ENCODE results near the gene ZNF789.
A peak's percentile ranks its signal among the peaks of the same experiment; 100 is the strongest.

ZNF789 gene

GRCh38 chr7:99521399-99521798, 48.7 kb downstream of the ZNF789 start:
- Histone ChIP-seq H4K8ac (ENCODE audit: low read depth, low read length) (no peak overlapping the region), H3K4me2 (ENCODE audit: insufficient read depth, low read length, poor library complexity, severe bottlenecking) (no peak overlapping the region), H2BK120ac (ENCODE audit: low read depth, low read length) (no peak overlapping the region), H3K27ac (replicated peaks; ENCODE audit: low read length) (no peak overlapping the region), H3K79me1 (ENCODE audit: low read depth, low read length) (peaks cover 1% of the 10 kb centered on the region), H3K9me3 (replicated peaks in 1 of 2; ENCODE audit: control insufficient read depth in 2 of 2, insufficient read depth in 1 of 2, low read depth in 1 of 2, low read length in 2 of 2) (no peaks in the 10 kb centered on the region), H2BK5ac (ENCODE audit: low read length) (no peak overlapping the region), H3K23ac (ENCODE audit: low read depth, low read length, poor library complexity) (no peak overlapping the region), H3K14ac (ENCODE audit: low read length) (no peak overlapping the region), H3K36me3 (replicated peaks in 1 of 2; ENCODE audit: control insufficient read depth in 2 of 2, insufficient read depth in 2 of 2, low read length in 2 of 2) (peaks cover 17 to 79% of the 10 kb centered on the region in 2 donors), H3K27me3 (ENCODE audit: control insufficient read depth in 3 of 3, insufficient read depth in 3 of 3, low read depth in 1 of 3, low read length in 3 of 3) (no peaks in the 10 kb centered on the region), H3K4ac (ENCODE audit: low read length) (no peak overlapping the region), H2AFZ (ENCODE audit: low read length) (no peak overlapping the region), H2BK15ac (ENCODE audit: low read length) (no peak overlapping the region), H2AK5ac (ENCODE audit: low read depth, low read length) (no peak overlapping the region), H2BK12ac (ENCODE audit: low read length) (no peak overlapping the region), H3K4me3 (ENCODE audit: low read length in 2 of 2) (no peak overlapping the region), H3K4me1 (ENCODE audit: control insufficient read depth in 2 of 2, insufficient read depth in 1 of 2, low read depth in 1 of 2, low read length in 2 of 2) (no peaks in the 10 kb centered on the region), H3K9ac (ENCODE audit: low read depth, low read length, poor library complexity) (no peak overlapping the region), H4K91ac (ENCODE audit: low read depth, low read length, poor library complexity) (no peak overlapping the region), H3K18ac (ENCODE audit: low read length) (no peak overlapping the region)
- no peak for DNase-seq (ENCODE audit: low spot score)
- no CpG with 5 or more reads among the region's 3 CpGs for WGBS, 2 donors (ENCODE audit: extremely low coverage in 2 of 2, insufficient read length in 2 of 2, insufficient replicate concordance in 1 of 2)

GRCh38 chr7:99525713-99526440, 53.2 kb downstream of the ZNF789 start:
- no peaks in the 10 kb centered on the region for H3K27me3 ChIP-seq (ENCODE audit: control insufficient read depth in 3 of 3, insufficient read depth in 3 of 3, low read depth in 1 of 3, low read length in 3 of 3)
- H3K18ac ChIP-seq (ENCODE audit: low read length), result no peak overlapping the region
- H2BK5ac ChIP-seq (ENCODE audit: low read length), result no peak overlapping the region
- H4K91ac ChIP-seq (ENCODE audit: low read depth, low read length, poor library complexity), result no peak overlapping the region
- H2AK5ac ChIP-seq (ENCODE audit: low read depth, low read length), result no peak overlapping the region
- H3K36me3 ChIP-seq (replicated peaks in 1 of 2; ENCODE audit: control insufficient read depth in 2 of 2, insufficient read depth in 2 of 2, low read length in 2 of 2), result peaks cover 25 to 86% of the 10 kb centered on the region in 2 donors
- no peak overlapping the region for H2BK12ac ChIP-seq (ENCODE audit: low read length)
- no peaks in the 10 kb centered on the region for H3K79me1 ChIP-seq (ENCODE audit: low read depth, low read length)
- no CpG with 5 or more reads among the region's 21 CpGs for WGBS, 2 donors (ENCODE audit: extremely low coverage in 2 of 2, insufficient read length in 2 of 2, insufficient replicate concordance in 1 of 2)
- H3K4ac ChIP-seq (ENCODE audit: low read length), result no peak overlapping the region
- peaks cover 14 to 27% of the 10 kb centered on the region in 2 donors for H3K9me3 ChIP-seq (replicated peaks in 1 of 2; ENCODE audit: control insufficient read depth in 2 of 2, insufficient read depth in 1 of 2, low read depth in 1 of 2, low read length in 2 of 2)
- H2BK120ac ChIP-seq (ENCODE audit: low read depth, low read length), result no peak overlapping the region
- no peak overlapping the region for H2AFZ ChIP-seq (ENCODE audit: low read length)
- no peak overlapping the region for H3K9ac ChIP-seq (ENCODE audit: low read depth, low read length, poor library complexity)
- no peak overlapping the region for H3K4me2 ChIP-seq (ENCODE audit: insufficient read depth, low read length, poor library complexity, severe bottlenecking)
- no peak overlapping the region for H3K14ac ChIP-seq (ENCODE audit: low read length)
- no peak overlapping the region for H3K4me3 ChIP-seq (ENCODE audit: low read length in 2 of 2)
- no peak overlapping the region for H4K8ac ChIP-seq (ENCODE audit: low read depth, low read length)
- no peaks in the 10 kb centered on the region for H3K4me1 ChIP-seq (ENCODE audit: control insufficient read depth in 2 of 2, insufficient read depth in 1 of 2, low read depth in 1 of 2, low read length in 2 of 2)
- no peak overlapping the region for H3K27ac ChIP-seq (replicated peaks; ENCODE audit: low read length)
- H2BK15ac ChIP-seq (ENCODE audit: low read length), result no peak overlapping the region
- H3K23ac ChIP-seq (ENCODE audit: low read depth, low read length, poor library complexity), result peak overlapping the region; percentile 3
- DNase-seq (ENCODE audit: low spot score), result no peak

- no peaks in the 10 kb centered on the region for H3K79me1 ChIP-seq (ENCODE audit: low read depth, low read length)
- no peak overlapping the region for H2BK120ac ChIP-seq (ENCODE audit: low read depth, low read length)
- H3K14ac ChIP-seq (ENCODE audit: low read length), result no peak overlapping the region
- no peak overlapping the region for H4K8ac ChIP-seq (ENCODE audit: low read depth, low read length)
- H3K4ac ChIP-seq (ENCODE audit: low read length), result no peak overlapping the region
- no peak overlapping the region for H3K23ac ChIP-seq (ENCODE audit: low read depth, low read length, poor library complexity)
- no peak for DNase-seq (ENCODE audit: low spot score)
- peaks cover 42 to 78% of the 10 kb centered on the region in 2 donors for H3K36me3 ChIP-seq (replicated peaks in 1 of 2; ENCODE audit: control insufficient read depth in 2 of 2, insufficient read depth in 2 of 2, low read length in 2 of 2)
- no peak overlapping the region for H3K9ac ChIP-seq (ENCODE audit: low read depth, low read length, poor library complexity)
- no peak overlapping the region for H2AFZ ChIP-seq (ENCODE audit: low read length)
- H3K27ac ChIP-seq (replicated peaks; ENCODE audit: low read length), result no peak overlapping the region
- H2AK5ac ChIP-seq (ENCODE audit: low read depth, low read length), result no peak overlapping the region
- H3K9me3 ChIP-seq (replicated peaks in 1 of 2; ENCODE audit: control insufficient read depth in 2 of 2, insufficient read depth in 1 of 2, low read depth in 1 of 2, low read length in 2 of 2), result peaks cover 44 to 57% of the 10 kb centered on the region in 2 donors
- H4K91ac ChIP-seq (ENCODE audit: low read depth, low read length, poor library complexity), result no peak overlapping the region
- WGBS, 2 donors (ENCODE audit: extremely low coverage in 2 of 2, insufficient read length in 2 of 2, insufficient replicate concordance in 1 of 2), result no CpG with 5 or more reads among the region's 12 CpGs
- no peak overlapping the region for H3K4me3 ChIP-seq (ENCODE audit: low read length in 2 of 2)
- H2BK15ac ChIP-seq (ENCODE audit: low read length), result no peak overlapping the region
- H3K18ac ChIP-seq (ENCODE audit: low read length), result no peak overlapping the region
- no peak overlapping the region for H2BK12ac ChIP-seq (ENCODE audit: low read length)
- no peak overlapping the region for H3K4me2 ChIP-seq (ENCODE audit: insufficient read depth, low read length, poor library complexity, severe bottlenecking)
- H2BK5ac ChIP-seq (ENCODE audit: low read length), result no peak overlapping the region
- H3K27me3 ChIP-seq (ENCODE audit: control insufficient read depth in 3 of 3, insufficient read depth in 3 of 3, low read depth in 1 of 3, low read length in 3 of 3), result no peaks in the 10 kb centered on the region
- no peaks in the 10 kb centered on the region for H3K4me1 ChIP-seq (ENCODE audit: control insufficient read depth in 2 of 2, insufficient read depth in 1 of 2, low read depth in 1 of 2, low read length in 2 of 2)
Observed at GRCh38 chr7:99531354-99531765, 58.7 kb downstream of the ZNF789 start.

- H3K79me1 ChIP-seq (ENCODE audit: low read depth, low read length), result no peaks in the 10 kb centered on the region
- no peak for DNase-seq (ENCODE audit: low spot score)
- no peak overlapping the region for H3K27ac ChIP-seq (replicated peaks; ENCODE audit: low read length)
- no peak overlapping the region for H2BK15ac ChIP-seq (ENCODE audit: low read length)
- no CpG with 5 or more reads among the region's 2 CpGs for WGBS, 2 donors (ENCODE audit: extremely low coverage in 2 of 2, insufficient read length in 2 of 2, insufficient replicate concordance in 1 of 2)
- H2BK5ac ChIP-seq (ENCODE audit: low read length), result no peak overlapping the region
- no peaks in the 10 kb centered on the region for H3K27me3 ChIP-seq (ENCODE audit: control insufficient read depth in 3 of 3, insufficient read depth in 3 of 3, low read depth in 1 of 3, low read length in 3 of 3)
- H3K18ac ChIP-seq (ENCODE audit: low read length), result no peak overlapping the region
- no peaks in the 10 kb centered on the region for H3K4me1 ChIP-seq (ENCODE audit: control insufficient read depth in 2 of 2, insufficient read depth in 1 of 2, low read depth in 1 of 2, low read length in 2 of 2)
- H3K4me2 ChIP-seq (ENCODE audit: insufficient read depth, low read length, poor library complexity, severe bottlenecking), result no peak overlapping the region
- no peak overlapping the region for H2AK5ac ChIP-seq (ENCODE audit: low read depth, low read length)
- H3K4me3 ChIP-seq (ENCODE audit: low read length in 2 of 2), result no peak overlapping the region
- no peak overlapping the region for H3K23ac ChIP-seq (ENCODE audit: low read depth, low read length, poor library complexity)
- no peak overlapping the region for H3K4ac ChIP-seq (ENCODE audit: low read length)
- H2BK12ac ChIP-seq (ENCODE audit: low read length), result no peak overlapping the region
- peaks cover 40 to 47% of the 10 kb centered on the region in 2 donors for H3K9me3 ChIP-seq (replicated peaks in 1 of 2; ENCODE audit: control insufficient read depth in 2 of 2, insufficient read depth in 1 of 2, low read depth in 1 of 2, low read length in 2 of 2)
- H2BK120ac ChIP-seq (ENCODE audit: low read depth, low read length), result no peak overlapping the region
- H3K9ac ChIP-seq (ENCODE audit: low read depth, low read length, poor library complexity), result no peak overlapping the region
- H2AFZ ChIP-seq (ENCODE audit: low read length), result no peak overlapping the region
- no peak overlapping the region for H4K8ac ChIP-seq (ENCODE audit: low read depth, low read length)
- H4K91ac ChIP-seq (ENCODE audit: low read depth, low read length, poor library complexity), result no peak overlapping the region
- peaks cover 26 to 39% of the 10 kb centered on the region in 2 donors for H3K36me3 ChIP-seq (replicated peaks in 1 of 2; ENCODE audit: control insufficient read depth in 2 of 2, insufficient read depth in 2 of 2, low read length in 2 of 2)
- H3K14ac ChIP-seq (ENCODE audit: low read length), result no peak overlapping the region
Observed at GRCh38 chr7:99535667-99536066, 63.0 kb downstream of the ZNF789 start.
